ENCODE data around the gene PCDH19. TPM values are rescaled to one million over a fixed set of nuclear protein-coding genes. Genes with fewer than 3 reads are reported as not detected.

The PCDH19 gene
- total and polyA plus RNA-seq, 10 of the 15 experiments (the other 5 are each of a cell fraction or from before 2014, with no cell fraction given): 0.01 TPM; not detected in 9

DNA sequence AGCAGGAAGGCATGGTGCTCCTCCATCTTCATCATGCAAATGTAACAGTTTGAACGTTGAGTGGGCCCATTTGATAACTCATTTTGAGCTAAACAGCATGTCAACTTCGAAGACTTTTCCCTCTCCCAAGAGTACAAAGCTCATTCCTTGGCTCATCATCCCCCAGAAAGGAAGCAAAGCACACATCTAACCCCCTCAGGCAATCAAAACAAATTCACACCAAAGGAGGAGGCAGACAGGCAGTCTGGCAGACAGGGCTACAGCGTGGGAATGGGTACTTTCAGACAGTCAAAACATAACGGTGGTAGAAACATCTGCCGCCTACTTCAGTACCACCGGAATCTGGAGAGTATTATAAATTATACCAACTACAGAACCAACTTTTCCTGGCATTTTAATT, 81.7 kb downstream of the PCDH19 start:
- DNase-seq (ENCODE audit: low read depth, low spot score): no peak

More for the DNA sequence above, 81.7 kb downstream of the PCDH19 start:
- SMC1A ChIA-PET (ENCODE audit: uncharacterized antibody, unreplicated experiment): no interaction called here
- Histone ChIP-seq H3K4me1 (ENCODE audit: control insufficient read depth, insufficient read depth, low read length) (no peaks in the 10 kb centered on the region), H3K27me3 (replicated peaks in 1 of 2; ENCODE audit: control insufficient read depth in 2 of 2, insufficient read depth in 2 of 2, low read length in 1 of 2) (no peaks in the 10 kb centered on the region), H3K4me2 (ENCODE audit: control insufficient read depth, insufficient read depth) (no peak overlapping the region), H4K20me1 (ENCODE audit: control insufficient read depth, insufficient read depth) (no peaks in the 10 kb centered on the region), H3K79me2 (ENCODE audit: control insufficient read depth, insufficient read depth, low read length) (no peaks in the 10 kb centered on the region), H2AFZ (ENCODE audit: control insufficient read depth, low read depth, low read length) (no peak overlapping the region), H3K4me3 (no peak overlapping the region), H3K9ac (ENCODE audit: control insufficient read depth, insufficient read depth, low read length) (no peak overlapping the region), H3K36me3 (ENCODE audit: control insufficient read depth in 2 of 2, insufficient read depth in 2 of 2, low read length in 1 of 2) (no peaks in the 10 kb centered on the region), H3K27ac (ENCODE audit: control insufficient read depth, insufficient read depth) (no peak overlapping the region), H3K9me3 (replicated peaks; ENCODE audit: control insufficient read depth, insufficient read depth, low read length) (no peaks in the 10 kb centered on the region)
- WGBS (ENCODE audit: insufficient coverage, insufficient replicate concordance, low lambda C conversion rate, missing lambda C conversion rate): 14% methylated on average over 6 of the region's 6 CpGs
- no peak for FAIRE-seq
- TF ChIP-seq, protein P1, sequence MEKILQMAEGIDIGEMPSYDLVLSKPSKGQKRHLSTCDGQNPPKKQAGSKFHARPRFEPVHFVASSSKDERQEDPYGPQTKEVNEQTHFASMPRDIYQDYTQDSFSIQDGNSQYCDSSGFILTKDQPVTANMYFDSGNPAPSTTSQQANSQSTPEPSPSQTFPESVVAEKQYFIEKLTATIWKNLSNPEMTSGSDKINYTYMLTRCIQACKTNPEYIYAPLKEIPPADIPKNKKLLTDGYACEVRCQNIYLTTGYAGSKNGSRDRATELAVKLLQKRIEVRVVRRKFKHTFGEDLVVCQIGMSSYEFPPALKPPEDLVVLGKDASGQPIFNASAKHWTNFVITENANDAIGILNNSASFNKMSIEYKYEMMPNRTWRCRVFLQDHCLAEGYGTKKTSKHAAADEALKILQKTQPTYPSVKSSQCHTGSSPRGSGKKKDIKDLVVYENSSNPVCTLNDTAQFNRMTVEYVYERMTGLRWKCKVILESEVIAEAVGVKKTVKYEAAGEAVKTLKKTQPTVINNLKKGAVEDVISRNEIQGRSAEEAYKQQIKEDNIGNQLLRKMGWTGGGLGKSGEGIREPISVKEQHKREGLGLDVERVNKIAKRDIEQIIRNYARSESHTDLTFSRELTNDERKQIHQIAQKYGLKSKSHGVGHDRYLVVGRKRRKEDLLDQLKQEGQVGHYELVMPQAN (conservative IDR thresholded peaks at IDR 0.05): no peak
- no peak for TF ChIP-seq ZNF207 (IDR thresholded peaks at IDR 0.05; ENCODE audit: borderline replicate concordance)
- no peak for TF ChIP-seq YY1 (IDR thresholded peaks at IDR 0.05; ENCODE audit: low read depth, low read length)
- no peak for TF ChIP-seq IKZF1 (conservative IDR thresholded peaks at IDR 0.05)
- TF ChIP-seq SMARCA5 (IDR thresholded peaks at IDR 0.05): no peak
- no peak for TF ChIP-seq EP300 (IDR thresholded peaks at IDR 0.05; ENCODE audit: borderline replicate concordance in 1 of 2, control insufficient read depth in 1 of 2, low read depth in 2 of 2, low read length in 2 of 2)
- TF ChIP-seq, protein P2, sequence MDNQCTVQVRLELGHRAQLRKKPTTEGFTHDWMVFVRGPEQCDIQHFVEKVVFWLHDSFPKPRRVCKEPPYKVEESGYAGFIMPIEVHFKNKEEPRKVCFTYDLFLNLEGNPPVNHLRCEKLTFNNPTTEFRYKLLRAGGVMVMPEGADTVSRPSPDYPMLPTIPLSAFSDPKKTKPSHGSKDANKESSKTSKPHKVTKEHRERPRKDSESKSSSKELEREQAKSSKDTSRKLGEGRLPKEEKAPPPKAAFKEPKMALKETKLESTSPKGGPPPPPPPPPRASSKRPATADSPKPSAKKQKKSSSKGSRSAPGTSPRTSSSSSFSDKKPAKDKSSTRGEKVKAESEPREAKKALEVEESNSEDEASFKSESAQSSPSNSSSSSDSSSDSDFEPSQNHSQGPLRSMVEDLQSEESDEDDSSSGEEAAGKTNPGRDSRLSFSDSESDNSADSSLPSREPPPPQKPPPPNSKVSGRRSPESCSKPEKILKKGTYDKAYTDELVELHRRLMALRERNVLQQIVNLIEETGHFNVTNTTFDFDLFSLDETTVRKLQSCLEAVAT (IDR thresholded peaks at IDR 0.05): no peak
- no peak for TF ChIP-seq HDGF (IDR thresholded peaks at IDR 0.05)
- TF ChIP-seq, protein P3, sequence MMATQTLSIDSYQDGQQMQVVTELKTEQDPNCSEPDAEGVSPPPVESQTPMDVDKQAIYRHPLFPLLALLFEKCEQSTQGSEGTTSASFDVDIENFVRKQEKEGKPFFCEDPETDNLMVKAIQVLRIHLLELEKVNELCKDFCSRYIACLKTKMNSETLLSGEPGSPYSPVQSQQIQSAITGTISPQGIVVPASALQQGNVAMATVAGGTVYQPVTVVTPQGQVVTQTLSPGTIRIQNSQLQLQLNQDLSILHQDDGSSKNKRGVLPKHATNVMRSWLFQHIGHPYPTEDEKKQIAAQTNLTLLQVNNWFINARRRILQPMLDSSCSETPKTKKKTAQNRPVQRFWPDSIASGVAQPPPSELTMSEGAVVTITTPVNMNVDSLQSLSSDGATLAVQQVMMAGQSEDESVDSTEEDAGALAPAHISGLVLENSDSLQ (IDR thresholded peaks at IDR 0.05): no peak
- TF ChIP-seq TCF3 (IDR thresholded peaks at IDR 0.05; ENCODE audit: borderline replicate concordance, insufficient read depth, low read depth, low read length): no peak
- no peak for TF ChIP-seq SIX5 (IDR thresholded peaks at IDR 0.05; ENCODE audit: low read depth, low read length, severe bottlenecking)
- RAD21 ChIA-PET (ENCODE audit: unreplicated experiment): no interaction called here
- no TSS peak for BruUV-seq (replicated peaks)
- ATAC-seq: no peak
- CTCF ChIA-PET: no interaction called here
- POLR2A ChIA-PET: no interaction called here
- intact Hi-C loops (cut with micrococcal nuclease; ENCODE audit: unreplicated experiment) (no loop called here), in situ Hi-C loops (cut with MboI) (no loop called here)

Data from GM12878 (cell line).